GM12878 (cell line): Measurements from ENCODE around the gene PRUNE2. TPM values are rescaled to one million over a fixed set of nuclear protein-coding genes. Genes with fewer than 3 reads are reported as not detected.

Experiments
- ATAC-seq: fragments of 200-7000 bp; cut with Tn5 transposase; 3 replicates; pipeline ENCODE4 v1.9.1; 2020; ENCODE audit warnings: mild to moderate bottlenecking, moderate library complexity
- BruUV-seq: library from RNA; stranded (reverse); fragments of 400-500 nt; replicated peaks from 2 replicates; lab custom pipeline; 2021; lab: Mats Ljungman, UMichigan
- CTCF ChIA-PET: fragments of 300-600 bp; sonication (Branson Sonifier 250); formaldehyde crosslinking; extraction: SDS; loops from one replicate; lab custom pipeline; 2021; ENCODE audit warnings: inconsistent platforms; lab: Yijun Ruan, JAX
- POLR2A ChIA-PET: fragments of 350-600 bp; formaldehyde crosslinking; extraction: SDS; loops from one replicate; lab custom pipeline; 2021; ENCODE audit warnings: inconsistent platforms; lab: Charles Lee
- RAD21 ChIA-PET: fragments of 300-600 bp; sonication (Branson Sonifier 250); formaldehyde crosslinking; loops from one replicate; lab custom pipeline; 2023; ENCODE audit warnings: antibody characterized with exemption; ENCODE audit not compliant: unreplicated experiment; lab: Charles Lee
- SMC1A ChIA-PET: fragments of 300-600 bp; sonication (Branson Sonifier 250); formaldehyde crosslinking; loops from one replicate; lab custom pipeline; 2023; ENCODE audit not compliant: unreplicated experiment, uncharacterized antibody; lab: Charles Lee
- DNase-seq: peaks from one replicate; pipeline ENCODE4 v3.0.0-alpha.2; 2011; ENCODE audit warnings: low read depth, low spot score
- FAIRE-seq: peaks from 3 replicates; lab custom pipeline; 2011; peaks lifted over from hg19 to GRCh38; lab: Jason Lieb, UNC
- H2AFZ ChIP-seq: 2 replicates; pipeline ENCODE4 v1.6.0; 2011; ENCODE audit warnings: low read depth, low read length, control low read depth; ENCODE audit not compliant: control insufficient read depth
- H3K27ac ChIP-seq: 2 replicates; pipeline ENCODE4 v1.5.1; 2011; ENCODE audit warnings: control low read depth; ENCODE audit not compliant: control insufficient read depth, insufficient read depth
- H3K27me3 ChIP-seq, 2 experiments: replicated peaks in 1 of 2; 2 replicates each; pipeline versions ENCODE4 v1.6.0 to v1.6.1; 2011; ENCODE audit warnings: low read length in 1 of 2; ENCODE audit not compliant: control insufficient read depth in 2 of 2, insufficient read depth in 2 of 2
- H3K36me3 ChIP-seq, 2 experiments: 2 replicates each; pipeline ENCODE4 v1.5.1; 2011; ENCODE audit warnings: low read length in 1 of 2; ENCODE audit not compliant: control insufficient read depth in 2 of 2, insufficient read depth in 2 of 2
- H3K4me1 ChIP-seq: 2 replicates; pipeline ENCODE4 v1.6.1; 2011; ENCODE audit warnings: mild to moderate bottlenecking, low read length, moderate library complexity, mixed read lengths; ENCODE audit not compliant: control insufficient read depth, insufficient read depth
- H3K4me2 ChIP-seq: 2 replicates; pipeline ENCODE4 v1.6.0; 2011; ENCODE audit warnings: control low read depth; ENCODE audit not compliant: control insufficient read depth, insufficient read depth
- H3K4me3 ChIP-seq: fragments of 200-600 bp; sonication (generic); 2 replicates; pipeline ENCODE4 v1.5.1; 2016
- H3K79me2 ChIP-seq: 2 replicates; pipeline ENCODE4 v1.6.0; 2011; ENCODE audit warnings: low read length; ENCODE audit not compliant: control insufficient read depth, insufficient read depth
- H3K9ac ChIP-seq: 2 replicates; pipeline ENCODE4 v1.8.0; 2011; ENCODE audit warnings: low read length, control low read depth, mixed read lengths; ENCODE audit not compliant: control insufficient read depth, insufficient read depth
- H3K9me3 ChIP-seq: replicated peaks from 3 replicates; pipeline ENCODE4 v1.5.1; 2011; ENCODE audit warnings: mild to moderate bottlenecking, low read length; ENCODE audit not compliant: control insufficient read depth, insufficient read depth
- H4K20me1 ChIP-seq: 2 replicates; pipeline ENCODE4 v1.6.0; 2011; ENCODE audit not compliant: control insufficient read depth, insufficient read depth
- ASH2L ChIP-seq: fragments of 300-600, 200-600 bp; sonication (generic); IDR thresholded peaks from 2 replicates; pipeline ENCODE4 v1.6.1; 2017; ENCODE audit warnings: low read depth, mild to moderate bottlenecking, borderline replicate concordance
- BMI1 ChIP-seq: fragments of 450-650 bp; IDR thresholded peaks from 2 replicates; pipeline ENCODE4 v1.6.1; 2016; ENCODE audit warnings: mild to moderate bottlenecking, moderate library complexity, borderline replicate concordance
- CBX5 ChIP-seq: sonication (generic); IDR thresholded peaks from 2 replicates; pipeline ENCODE4 v1.6.1; 2016; ENCODE audit warnings: low read depth, moderate library complexity, mild to moderate bottlenecking, inconsistent platforms
- CHD4 ChIP-seq: fragments of 200-600 bp; sonication (generic); IDR thresholded peaks from 2 replicates; pipeline ENCODE4 v1.6.1; 2016; ENCODE audit warnings: mild to moderate bottlenecking
- ESRRA ChIP-seq: IDR thresholded peaks from 2 replicates; pipeline ENCODE4 v1.6.1; 2012; ENCODE audit warnings: mild to moderate bottlenecking, low read length, improper control_type of control experiment
- HDAC6 ChIP-seq: fragments of 200-600 bp; sonication (generic); IDR thresholded peaks from one replicate; pipeline ENCODE4 v1.8.0; 2017; ENCODE audit warnings: antibody characterized with exemption; ENCODE audit not compliant: unreplicated experiment
- NFYB ChIP-seq: IDR thresholded peaks from 2 replicates; pipeline ENCODE4 v1.6.1; 2011; ENCODE audit warnings: low read depth, mild to moderate bottlenecking, low read length, improper control_type of control experiment, moderate library complexity; ENCODE audit not compliant: insufficient read depth
- NR2F1 ChIP-seq: fragments of 450-650 bp; conservative IDR thresholded peaks from 2 replicates; pipeline ENCODE4 v1.6.1; 2017; ENCODE audit warnings: mild to moderate bottlenecking
- POU2F2 ChIP-seq: IDR thresholded peaks from 3 replicates; pipeline ENCODE4 v1.6.1; 2011; ENCODE audit warnings: low read depth, mild to moderate bottlenecking, low read length, borderline replicate concordance
- RB1 ChIP-seq: fragments of 450-650 bp; formaldehyde crosslinking; IDR thresholded peaks from 2 replicates; pipeline ENCODE4 v1.6.1; 2017; ENCODE audit warnings: mild to moderate bottlenecking, borderline replicate concordance
- SMARCA5 ChIP-seq: fragments of 450-650 bp; IDR thresholded peaks from 2 replicates; pipeline ENCODE4 v1.6.1; 2017; ENCODE audit warnings: mild to moderate bottlenecking
- WRNIP1 ChIP-seq: IDR thresholded peaks from 2 replicates; pipeline ENCODE4 v1.6.1; 2011; ENCODE audit warnings: low read depth, low read length, improper control_type of control experiment, borderline replicate concordance
- ZNF622 ChIP-seq: fragments of 450-650 bp; IDR thresholded peaks from 2 replicates; pipeline ENCODE4 v1.6.1; 2017; ENCODE audit warnings: mild to moderate bottlenecking, inconsistent platforms
- WGBS: methylation state at CpG from one replicate; pipeline ENCODE4 v1.1.6; 2016; ENCODE audit warnings: low lambda C conversion rate; ENCODE audit not compliant: insufficient replicate concordance, insufficient coverage; ENCODE audit errors: missing lambda C conversion rate; 5-methylcytosine and 5-hydroxymethylcytosine counted together
- in situ Hi-C: fragments of 300-500 bp; cut with MboI; formaldehyde crosslinking; loops from 9 replicates; pipeline ENCODE4 v1.14.3; 2018; ENCODE audit warnings: mixed read lengths
- intact Hi-C: fragments of 100-400 bp; cut with micrococcal nuclease; formaldehyde crosslinking; loops from one replicate; pipeline ENCODE4 v1.14.2; 2022; ENCODE audit not compliant: unreplicated experiment
- polyA plus RNA-seq, 11 experiments: library from polyadenylated mRNA; depleted of rRNA in 4 of 11; unstranded in 6 of 11; stranded (reverse) in 5 of 11; fragments of >200 nt; fragmentation: Nextera tagmentation in 4 of 11; fragmentation: Illumina TruSeq in 1 of 11; extraction: Ambion mirVana in 4 of 11; extraction: Trizol in 1 of 11; gene quantifications; 1 replicate in 1 of 11; 2 replicates in 10 of 11; pipeline versions ENCODE4 v1.2.1 to v1.2.3, GENCODE V29; 2011 to 2016; ENCODE audit warnings: inconsistent platforms in 2 of 11, missing spikeins in 2 of 11, low read depth in 1 of 11
- total RNA-seq, 4 experiments: library from RNA; depleted of rRNA in 3 of 4; stranded (reverse); fragments of >200 nt in 3 of 4; fragmentation: Illumina TruSeq in 1 of 4; extraction: Trizol in 1 of 4; gene quantifications; 2 replicates each; pipeline versions ENCODE4 v1.2.1 to v1.2.3, GENCODE V29; 2013 to 2021
- TF ChIP-seq, protein P1 (sequence below): IDR thresholded peaks from 2 replicates; pipeline ENCODE4 v1.6.1; 2011; ENCODE audit warnings: borderline replicate concordance, low read depth, mild to moderate bottlenecking, moderate library complexity, mixed read lengths, low read length; ENCODE audit not compliant: insufficient read depth; ENCODE audit errors: extremely low read length
- TF ChIP-seq, protein P2 (sequence below): fragments of 150-350 bp; IDR thresholded peaks from 2 replicates; pipeline ENCODE4 v1.6.1; 2016; ENCODE audit warnings: low read depth, low read length
- TF ChIP-seq, protein P3 (sequence below): fragments of 450-650 bp; IDR thresholded peaks from 2 replicates; pipeline ENCODE4 v1.6.1; 2016; ENCODE audit warnings: mild to moderate bottlenecking

PRUNE2 gene
- total and polyA plus RNA-seq, 10 of the 15 experiments (the other 5 are each of a cell fraction or from before 2014, with no cell fraction given) = 0.07 to 0.63 (median 0.25) TPM

DNA sequence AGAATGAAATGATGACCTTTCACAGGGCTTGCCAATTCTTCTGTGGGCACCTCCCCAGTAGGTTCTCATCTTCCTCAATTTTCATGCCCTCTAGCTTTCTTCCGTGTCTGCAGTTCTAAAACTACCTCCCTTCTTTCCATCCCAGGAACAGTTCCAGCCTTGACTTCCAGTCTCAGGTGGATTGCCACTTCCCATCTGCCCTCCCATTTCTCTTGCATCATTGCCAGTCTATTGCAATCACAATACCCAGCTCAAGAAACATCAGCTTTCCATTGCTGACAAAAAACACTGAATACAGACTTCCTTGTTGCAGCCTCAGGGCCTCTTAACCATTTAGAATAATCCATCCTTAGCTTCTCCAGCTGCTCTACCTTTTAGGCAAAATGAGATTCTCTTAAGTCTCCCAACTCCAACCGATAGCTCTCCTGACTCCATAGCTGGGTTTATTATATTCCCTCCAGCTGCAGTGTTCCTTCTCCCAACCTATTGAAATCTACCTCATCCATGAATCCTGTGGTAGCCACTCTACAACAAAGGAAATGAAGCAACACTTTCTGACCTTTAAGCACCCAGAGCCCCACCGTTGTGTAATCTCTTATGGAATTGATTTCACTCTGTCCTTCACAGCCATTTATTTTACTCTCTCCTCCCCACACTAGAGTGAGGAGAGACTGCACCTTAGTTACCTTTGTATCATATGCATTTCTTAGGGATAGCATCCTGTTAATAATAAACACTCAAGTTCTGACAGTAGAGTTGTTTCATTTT is 217.3 kb downstream of the PRUNE2 start:
- no peak for DNase-seq

DNA sequence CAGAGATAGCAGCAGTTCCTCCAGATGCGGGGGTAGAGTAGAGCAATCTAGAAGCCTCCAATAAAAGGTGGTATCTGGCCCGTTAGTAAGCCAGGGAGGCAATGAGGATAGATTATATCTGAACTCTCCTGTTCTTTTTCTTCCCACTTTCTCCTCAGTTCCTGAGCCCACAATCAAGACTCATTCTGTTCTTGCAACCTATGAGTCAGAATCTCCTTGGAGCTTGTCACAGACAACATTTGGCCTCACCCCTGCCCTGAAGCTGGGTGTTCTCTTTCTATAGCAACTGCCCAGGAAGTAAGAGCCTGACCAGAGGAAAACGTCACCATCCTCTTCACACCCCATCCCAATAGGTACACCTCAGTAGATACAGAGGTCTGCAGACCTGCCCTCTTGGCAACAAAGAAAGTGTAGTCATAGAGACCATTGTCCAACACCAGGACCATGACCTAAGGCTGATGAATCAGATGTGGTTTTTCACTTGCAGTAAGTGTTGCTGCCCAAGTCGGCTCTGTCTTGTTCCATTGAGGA is 218.0 kb downstream of the PRUNE2 start:
- peaks cover 2 to 13% of the 10 kb centered on the region in 2 experiments; a peak in 3 of 4 replicates for H3K27me3 ChIP-seq
- H3K79me2 ChIP-seq = no peaks in the 10 kb centered on the region
- no peaks in the 10 kb centered on the region; the same call in 1 of the 2 replicates for H4K20me1 ChIP-seq
- SMC1A ChIA-PET = interaction anchor here (0.7 kb wide), 1 partner anchor 92 kb away, joined by 3 read pairs; no protein-coding TSS in a partner anchor
- in situ Hi-C loops = no loop called here
- no peak for ATAC-seq
- H3K4me2 ChIP-seq = no peak overlapping the region
- H3K27ac ChIP-seq = no peak overlapping the region
- CTCF ChIA-PET = no interaction called here
- FAIRE-seq = no peak
- no TSS peak for BruUV-seq
- intact Hi-C loops = no loop called here
- no peak overlapping the region for H3K9ac ChIP-seq
- H3K36me3 ChIP-seq = no peaks in the 10 kb centered on the region
- POLR2A ChIA-PET = no interaction called here
- H3K9me3 ChIP-seq = no peaks in the 10 kb centered on the region
- H2AFZ ChIP-seq = no peak overlapping the region
- DNase-seq = no peak
- H3K4me1 ChIP-seq = no peaks in the 10 kb centered on the region
- H3K4me3 ChIP-seq = no peak overlapping the region
- whole genome bisulfite sequencing = 21% methylated on average over 4 of the region's 4 CpGs
- RAD21 ChIA-PET = no interaction called here
- TF ChIP-seq, protein P1, sequence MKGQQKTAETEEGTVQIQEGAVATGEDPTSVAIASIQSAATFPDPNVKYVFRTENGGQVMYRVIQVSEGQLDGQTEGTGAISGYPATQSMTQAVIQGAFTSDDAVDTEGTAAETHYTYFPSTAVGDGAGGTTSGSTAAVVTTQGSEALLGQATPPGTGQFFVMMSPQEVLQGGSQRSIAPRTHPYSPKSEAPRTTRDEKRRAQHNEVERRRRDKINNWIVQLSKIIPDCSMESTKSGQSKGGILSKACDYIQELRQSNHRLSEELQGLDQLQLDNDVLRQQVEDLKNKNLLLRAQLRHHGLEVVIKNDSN = no peak
- no peak for TF ChIP-seq NFYB
- no peak for TF ChIP-seq WRNIP1
- TF ChIP-seq, protein P2, sequence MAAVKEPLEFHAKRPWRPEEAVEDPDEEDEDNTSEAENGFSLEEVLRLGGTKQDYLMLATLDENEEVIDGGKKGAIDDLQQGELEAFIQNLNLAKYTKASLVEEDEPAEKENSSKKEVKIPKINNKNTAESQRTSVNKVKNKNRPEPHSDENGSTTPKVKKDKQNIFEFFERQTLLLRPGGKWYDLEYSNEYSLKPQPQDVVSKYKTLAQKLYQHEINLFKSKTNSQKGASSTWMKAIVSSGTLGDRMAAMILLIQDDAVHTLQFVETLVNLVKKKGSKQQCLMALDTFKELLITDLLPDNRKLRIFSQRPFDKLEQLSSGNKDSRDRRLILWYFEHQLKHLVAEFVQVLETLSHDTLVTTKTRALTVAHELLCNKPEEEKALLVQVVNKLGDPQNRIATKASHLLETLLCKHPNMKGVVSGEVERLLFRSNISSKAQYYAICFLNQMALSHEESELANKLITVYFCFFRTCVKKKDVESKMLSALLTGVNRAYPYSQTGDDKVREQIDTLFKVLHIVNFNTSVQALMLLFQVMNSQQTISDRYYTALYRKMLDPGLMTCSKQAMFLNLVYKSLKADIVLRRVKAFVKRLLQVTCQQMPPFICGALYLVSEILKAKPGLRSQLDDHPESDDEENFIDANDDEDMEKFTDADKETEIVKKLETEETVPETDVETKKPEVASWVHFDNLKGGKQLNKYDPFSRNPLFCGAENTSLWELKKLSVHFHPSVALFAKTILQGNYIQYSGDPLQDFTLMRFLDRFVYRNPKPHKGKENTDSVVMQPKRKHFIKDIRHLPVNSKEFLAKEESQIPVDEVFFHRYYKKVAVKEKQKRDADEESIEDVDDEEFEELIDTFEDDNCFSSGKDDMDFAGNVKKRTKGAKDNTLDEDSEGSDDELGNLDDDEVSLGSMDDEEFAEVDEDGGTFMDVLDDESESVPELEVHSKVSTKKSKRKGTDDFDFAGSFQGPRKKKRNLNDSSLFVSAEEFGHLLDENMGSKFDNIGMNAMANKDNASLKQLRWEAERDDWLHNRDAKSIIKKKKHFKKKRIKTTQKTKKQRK = no peak
- TF ChIP-seq, protein P3, sequence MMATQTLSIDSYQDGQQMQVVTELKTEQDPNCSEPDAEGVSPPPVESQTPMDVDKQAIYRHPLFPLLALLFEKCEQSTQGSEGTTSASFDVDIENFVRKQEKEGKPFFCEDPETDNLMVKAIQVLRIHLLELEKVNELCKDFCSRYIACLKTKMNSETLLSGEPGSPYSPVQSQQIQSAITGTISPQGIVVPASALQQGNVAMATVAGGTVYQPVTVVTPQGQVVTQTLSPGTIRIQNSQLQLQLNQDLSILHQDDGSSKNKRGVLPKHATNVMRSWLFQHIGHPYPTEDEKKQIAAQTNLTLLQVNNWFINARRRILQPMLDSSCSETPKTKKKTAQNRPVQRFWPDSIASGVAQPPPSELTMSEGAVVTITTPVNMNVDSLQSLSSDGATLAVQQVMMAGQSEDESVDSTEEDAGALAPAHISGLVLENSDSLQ = no peak
- TF ChIP-seq RB1 = no peak

More for the DNA sequence above, 217.3 kb downstream of the PRUNE2 start:
- Histone ChIP-seq H2AFZ (no peak overlapping the region), H3K79me2 (no peaks in the 10 kb centered on the region), H3K4me2 (no peak overlapping the region), H3K27ac (no peak overlapping the region), H4K20me1 (no peaks in the 10 kb centered on the region; the same call in 1 of the 2 replicates), H3K4me1 (no peaks in the 10 kb centered on the region), H3K27me3 (peaks cover 2 to 13% of the 10 kb centered on the region in 2 experiments; a peak in 3 of 4 replicates), H3K9ac (no peak overlapping the region), H3K36me3 (no peaks in the 10 kb centered on the region), H3K4me3 (no peak overlapping the region), H3K9me3 (no peaks in the 10 kb centered on the region)
- FAIRE-seq = no peak
- intact Hi-C loops = no loop called here
- POLR2A ChIA-PET = no interaction called here
- no peak for TF ChIP-seq ASH2L
- TF ChIP-seq CHD4 = no peak
- no peak for TF ChIP-seq CBX5
- no peak for TF ChIP-seq POU2F2
- no peak for TF ChIP-seq SMARCA5
- TF ChIP-seq ZNF622 = no peak
- no peak for TF ChIP-seq BMI1
- TF ChIP-seq HDAC6 = no peak
- no peak for TF ChIP-seq ESRRA
- TF ChIP-seq NR2F1 = no peak
- SMC1A ChIA-PET = interaction anchor here (0.7 kb wide), 1 partner anchor 91 kb away, joined by 3 read pairs; no protein-coding TSS in a partner anchor
- 26% methylated on average over 3 of the region's 3 CpGs for WGBS
- RAD21 ChIA-PET = no interaction called here
- BruUV-seq = no TSS peak
- in situ Hi-C loops = no loop called here
- ATAC-seq = no peak
- CTCF ChIA-PET = no interaction called here
